IMR-90 (cell line): Measurements from ENCODE around the gene ADORA2A. TPM values are rescaled to one million over a fixed set of nuclear protein-coding genes. Genes with fewer than 3 reads are reported as not detected.

ENCODE experiments used
- ATAC-seq: fragments of 200-7000 bp; cut with Tn5 transposase; 2 replicates; pipeline ENCODE4 v1.9.1; 2020; ENCODE audit warnings: low read depth, mild to moderate bottlenecking, moderate library complexity
- BruUV-seq: library from RNA; stranded (reverse); fragments of 400-500 nt; replicated peaks from 2 replicates; lab custom pipeline; 2021; lab: Mats Ljungman, UMichigan
- CTCF ChIA-PET: fragments of 300-600 bp; formaldehyde crosslinking; extraction: SDS; loops from one replicate; lab custom pipeline; 2021; ENCODE audit warnings: antibody characterized with exemption; lab: Yijun Ruan, JAX
- POLR2A ChIA-PET: fragments of 300-600 bp; sonication (Branson Sonifier 250); formaldehyde crosslinking; loops from one replicate; lab custom pipeline; 2022; ENCODE audit warnings: antibody characterized with exemption; ENCODE audit not compliant: unreplicated experiment; lab: Charles Lee
- DNase-seq: peaks from one replicate; pipeline ENCODE4 v3.0.0; 2013
- H2AFZ ChIP-seq: replicated peaks from 2 replicates; pipeline ENCODE3; 2013; ENCODE audit warnings: low read length, mild to moderate bottlenecking; ENCODE audit not compliant: poor library complexity
- H2AK5ac ChIP-seq: 2 replicates; pipeline ENCODE4 v1.6.1; 2013; ENCODE audit warnings: low read depth, low read length, inconsistent platforms
- H2AK9ac ChIP-seq: replicated peaks from 2 replicates; pipeline ENCODE3; 2013; ENCODE audit warnings: mild to moderate bottlenecking, low read depth, low read length, moderate library complexity; ENCODE audit not compliant: poor library complexity
- H2BK120ac ChIP-seq: 2 replicates; pipeline ENCODE4 v1.6.1; 2013; ENCODE audit warnings: low read depth, low read length, inconsistent platforms
- H2BK15ac ChIP-seq: 3 replicates; pipeline ENCODE4 v1.6.1; 2013; ENCODE audit warnings: low read depth, low read length, inconsistent platforms
- H2BK20ac ChIP-seq: 2 replicates; pipeline ENCODE4 v1.6.1; 2013; ENCODE audit warnings: low read depth, mild to moderate bottlenecking, inconsistent platforms, low read length, moderate library complexity
- H2BK5ac ChIP-seq: 2 replicates; pipeline ENCODE4 v1.6.1; 2013; ENCODE audit warnings: mild to moderate bottlenecking, low read depth, low read length, inconsistent platforms; ENCODE audit not compliant: poor library complexity, severe bottlenecking
- H3K14ac ChIP-seq: replicated peaks from 2 replicates; pipeline ENCODE4 v1.6.1; 2013; ENCODE audit warnings: low read depth, low read length, inconsistent platforms
- H3K18ac ChIP-seq: 2 replicates; pipeline ENCODE4 v1.6.1; 2013; ENCODE audit warnings: low read depth, low read length, control low read depth
- H3K23ac ChIP-seq: 2 replicates; pipeline ENCODE4 v1.6.1; 2013; ENCODE audit warnings: low read depth, low read length, inconsistent platforms
- H3K27ac ChIP-seq: 2 replicates; pipeline ENCODE4 v1.5.1; 2013; ENCODE audit warnings: mild to moderate bottlenecking, control low read depth, low read length; ENCODE audit not compliant: insufficient read depth
- H3K27me3 ChIP-seq: 2 replicates; pipeline ENCODE4 v1.6.1; 2013; ENCODE audit warnings: low read length; ENCODE audit not compliant: control insufficient read depth, insufficient read depth
- H3K36me3 ChIP-seq: 2 replicates; pipeline ENCODE4 v1.6.1; 2013; ENCODE audit warnings: low read length, mixed read lengths; ENCODE audit not compliant: control insufficient read depth, insufficient read depth
- H3K4ac ChIP-seq: 2 replicates; pipeline ENCODE4 v1.6.1; 2013; ENCODE audit warnings: low read depth, low read length, inconsistent platforms
- H3K4me1 ChIP-seq: 2 replicates; pipeline ENCODE4 v1.6.1; 2013; ENCODE audit warnings: low read length, mixed read lengths; ENCODE audit not compliant: control insufficient read depth, insufficient read depth
- H3K4me2 ChIP-seq: 2 replicates; pipeline ENCODE4 v1.6.1; 2013; ENCODE audit warnings: low read depth, mild to moderate bottlenecking, control low read depth, low read length, moderate library complexity
- H3K4me3 ChIP-seq: 2 replicates; pipeline ENCODE4 v1.5.1; 2013; ENCODE audit warnings: low read depth, mild to moderate bottlenecking, control low read depth, low read length, moderate library complexity; ENCODE audit not compliant: insufficient read depth
- H3K56ac ChIP-seq: 2 replicates; pipeline ENCODE4 v1.6.1; 2013; ENCODE audit warnings: low read length, inconsistent platforms; ENCODE audit not compliant: insufficient read depth; ENCODE audit errors: extremely low read depth
- H3K79me1 ChIP-seq, 2 experiments: 2 replicates each; pipeline ENCODE4 v1.6.1; 2013; ENCODE audit warnings: low read length in 2 of 2, inconsistent platforms in 1 of 2, low read depth in 1 of 2
- H3K9ac ChIP-seq: 2 replicates; pipeline ENCODE4 v1.6.1; 2013; ENCODE audit warnings: low read depth, low read length, control low read depth
- H3K9me1 ChIP-seq: 2 replicates; pipeline ENCODE4 v1.6.1; 2013; ENCODE audit warnings: low read length, inconsistent platforms; ENCODE audit not compliant: insufficient read depth
- H3K9me3 ChIP-seq: 2 replicates; pipeline ENCODE4 v1.6.1; 2013; ENCODE audit warnings: low read length; ENCODE audit not compliant: control insufficient read depth, insufficient read depth
- H4K20me1 ChIP-seq: 2 replicates; pipeline ENCODE4 v1.6.1; 2013; ENCODE audit warnings: low read length, inconsistent platforms; ENCODE audit not compliant: insufficient read depth
- H4K5ac ChIP-seq: 2 replicates; pipeline ENCODE4 v1.6.1; 2013; ENCODE audit warnings: mild to moderate bottlenecking, low read depth, low read length, control low read depth
- H4K8ac ChIP-seq, 2 experiments: 2 replicates each; pipeline ENCODE4 v1.6.1; 2013; ENCODE audit warnings: low read depth in 2 of 2, low read length in 2 of 2, control low read depth in 1 of 2, inconsistent platforms in 1 of 2
- H4K91ac ChIP-seq: 2 replicates; pipeline ENCODE4 v1.6.1; 2013; ENCODE audit warnings: low read depth, low read length, inconsistent platforms; ENCODE audit not compliant: insufficient read depth
- CEBPB ChIP-seq: IDR thresholded peaks from 2 replicates; pipeline ENCODE4 v1.6.1; 2012; ENCODE audit warnings: low read depth, low read length, improper control_type of control experiment
- CHD1 ChIP-seq: IDR thresholded peaks from 2 replicates; pipeline ENCODE4 v1.6.1; 2012; ENCODE audit warnings: low read depth, low read length, improper control_type of control experiment
- CTCF ChIP-seq: conservative IDR thresholded peaks from 2 replicates; pipeline ENCODE4 v1.5.1; 2012; ENCODE audit warnings: mild to moderate bottlenecking, low read depth, low read length, improper control_type of control experiment
- MAFK ChIP-seq: IDR thresholded peaks from 2 replicates; pipeline ENCODE4 v1.6.1; 2012; ENCODE audit warnings: low read depth, low read length, improper control_type of control experiment
- MAZ ChIP-seq: IDR thresholded peaks from 2 replicates; pipeline ENCODE4 v1.6.1; 2012; ENCODE audit warnings: low read depth, mild to moderate bottlenecking, low read length, improper control_type of control experiment, moderate library complexity, borderline replicate concordance
- MXI1 ChIP-seq: IDR thresholded peaks from 2 replicates; pipeline ENCODE4 v1.6.1; 2012; ENCODE audit warnings: low read depth, mild to moderate bottlenecking, low read length, moderate library complexity, borderline replicate concordance
- POLR2A ChIP-seq: IDR thresholded peaks from 2 replicates; pipeline ENCODE4 v1.6.1; 2012; ENCODE audit warnings: mild to moderate bottlenecking, low read depth, low read length
- RAD21 ChIP-seq: IDR thresholded peaks from 2 replicates; pipeline ENCODE4 v1.6.1; 2012; ENCODE audit warnings: low read length, improper control_type of control experiment
- RCOR1 ChIP-seq: IDR thresholded peaks from 2 replicates; pipeline ENCODE4 v1.6.1; 2012; ENCODE audit warnings: mild to moderate bottlenecking, low read length, improper control_type of control experiment; ENCODE audit not compliant: insufficient replicate concordance
- RFX5 ChIP-seq: IDR thresholded peaks from 2 replicates; pipeline ENCODE4 v1.8.0; 2012; ENCODE audit warnings: low read depth, mild to moderate bottlenecking, low read length, moderate library complexity
- SMC3 ChIP-seq: fragments of 150-350 bp; IDR thresholded peaks from 2 replicates; pipeline ENCODE4 v1.6.1; 2016; ENCODE audit warnings: low read depth, mild to moderate bottlenecking, antibody characterized with exemption, low read length, moderate library complexity
- WGBS, 2 experiments: methylation state at CpG; one replicate each; pipeline versions ENCODE4 v1.1.5 to v1.1.7; 2013; ENCODE audit warnings: missing lambda C conversion rate in 2 of 2; ENCODE audit not compliant: insufficient read length in 1 of 2; ENCODE audit errors: extremely low coverage in 2 of 2; 5-methylcytosine and 5-hydroxymethylcytosine counted together
- dilution Hi-C: fragments of 300-500 bp; cut with HindIII; formaldehyde crosslinking; loops from one replicate; pipeline ENCODE4 v1.14.3; 2018; ENCODE audit warnings: low sequenced_read_pairs; ENCODE audit not compliant: unreplicated experiment
- in situ Hi-C: fragments of 300-500 bp; cut with MboI; formaldehyde crosslinking; loops from 3 replicates; pipeline ENCODE4 v1.14.3; 2019; ENCODE audit warnings: low sequenced_read_pairs, inconsistent platforms, mixed read lengths
- intact Hi-C: fragments of 100-400 bp; cut with micrococcal nuclease; formaldehyde crosslinking; loops from 2 replicates; pipeline ENCODE4 v1.10.0; 2022
- polyA plus RNA-seq, 3 experiments: library from polyadenylated mRNA; depleted of rRNA; stranded (reverse); fragments of >200 nt; gene quantifications; 2 replicates each; pipeline ENCODE4 v1.2.3, GENCODE V29; 2012; ENCODE audit warnings: low replicate concordance in 1 of 3
- total RNA-seq: library from RNA; depleted of rRNA; stranded (reverse); fragments of >200 nt; gene quantifications from 2 replicates; pipeline ENCODE4 v1.2.3, GENCODE V29; 2012
- TF ChIP-seq, protein P1 (sequence below): fragments of 150-350 bp; IDR thresholded peaks from 2 replicates; pipeline ENCODE4 v1.6.1; 2016; ENCODE audit warnings: low read depth, mild to moderate bottlenecking, low read length, moderate library complexity, borderline replicate concordance
- TF ChIP-seq, protein P2 (sequence below): fragments of 150-350 bp; IDR thresholded peaks from 2 replicates; pipeline ENCODE4 v1.6.1; 2017; ENCODE audit warnings: mild to moderate bottlenecking, antibody characterized with exemption, low read length, low read depth

ADORA2A gene
- total and polyA plus RNA-seq, 2 of the 4 experiments (the other 2 are of a cell fraction), result 0.36 to 1.1 TPM

DNA sequence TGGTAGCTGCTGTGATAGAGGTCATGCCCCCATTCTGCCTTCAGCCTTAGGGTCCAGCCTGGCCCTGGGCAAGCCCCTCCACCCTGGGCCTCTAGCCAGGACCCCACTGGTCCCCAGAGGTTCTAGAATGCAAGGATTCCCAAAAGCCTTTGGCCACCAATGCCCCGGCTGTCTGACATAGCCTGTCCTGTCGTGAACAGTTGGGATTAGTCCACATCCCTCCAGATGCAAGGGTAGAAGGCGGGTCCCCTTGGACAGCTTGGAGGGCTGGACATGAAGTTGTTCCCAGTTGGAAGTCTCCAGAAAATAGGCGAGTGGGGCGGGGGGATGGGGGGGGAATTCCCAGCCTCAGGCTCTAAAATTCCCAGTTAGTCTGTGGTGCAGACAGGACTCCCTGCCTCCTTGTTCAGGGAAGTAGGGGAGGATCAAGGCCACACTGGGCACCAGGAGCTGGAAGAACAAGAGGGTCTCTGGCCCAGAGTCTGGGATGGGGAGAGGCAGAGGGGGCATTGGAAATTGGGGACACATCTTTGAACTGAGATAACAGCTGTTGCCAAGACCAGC, 5.2 kb upstream of the ADORA2A start:
- Histone ChIP-seq H3K18ac (no peak overlapping the region), H4K8ac (no peak overlapping the region), H3K36me3 (no peaks in the 10 kb centered on the region), H3K79me1 (no peaks in the 10 kb centered on the region), H2AK5ac (peak overlapping the region; percentile 43; the same call in 1 of the 2 replicates), H4K20me1 (no peaks in the 10 kb centered on the region), H3K4ac (no peak overlapping the region), H3K27ac (no peak overlapping the region), H3K9me1 (peaks cover 5% of the 10 kb centered on the region; the same call in 1 of the 2 replicates), H3K4me2 (no peak overlapping the region), H2BK15ac (no peak overlapping the region), H3K56ac (no peak overlapping the region), H3K14ac (no peak overlapping the region), H3K9ac (no peak overlapping the region), H4K91ac (no peak overlapping the region), H2BK5ac (no peak overlapping the region), H3K23ac (no peak overlapping the region), H3K4me3 (no peak overlapping the region), H2BK120ac (no peak overlapping the region), H2AK9ac (no peak overlapping the region), H2AFZ (no peak overlapping the region), H3K4me1 (no peaks in the 10 kb centered on the region), H4K5ac (no peak overlapping the region), H2BK20ac (no peak overlapping the region), H3K27me3 (peaks cover 33% of the 10 kb centered on the region), H3K9me3 (no peaks in the 10 kb centered on the region)
- dilution Hi-C loops, result no loop called here
- in situ Hi-C loops, result no loop called here
- no peak for DNase-seq
- no CpG with 5 or more reads among the region's 5 CpGs for WGBS, 2 experiments
- ATAC-seq, result no peak
- no TSS peak for BruUV-seq
- POLR2A ChIA-PET, result no interaction called here
- intact Hi-C loops, result no loop called here
- TF ChIP-seq, protein P1, sequence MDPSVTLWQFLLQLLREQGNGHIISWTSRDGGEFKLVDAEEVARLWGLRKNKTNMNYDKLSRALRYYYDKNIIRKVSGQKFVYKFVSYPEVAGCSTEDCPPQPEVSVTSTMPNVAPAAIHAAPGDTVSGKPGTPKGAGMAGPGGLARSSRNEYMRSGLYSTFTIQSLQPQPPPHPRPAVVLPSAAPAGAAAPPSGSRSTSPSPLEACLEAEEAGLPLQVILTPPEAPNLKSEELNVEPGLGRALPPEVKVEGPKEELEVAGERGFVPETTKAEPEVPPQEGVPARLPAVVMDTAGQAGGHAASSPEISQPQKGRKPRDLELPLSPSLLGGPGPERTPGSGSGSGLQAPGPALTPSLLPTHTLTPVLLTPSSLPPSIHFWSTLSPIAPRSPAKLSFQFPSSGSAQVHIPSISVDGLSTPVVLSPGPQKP, result no peak
- TF ChIP-seq MXI1, result no peak
- no peak for TF ChIP-seq CHD1
- TF ChIP-seq CTCF, result no peak
- no peak for TF ChIP-seq SMC3
- TF ChIP-seq CEBPB, result no peak
- TF ChIP-seq, protein P2, sequence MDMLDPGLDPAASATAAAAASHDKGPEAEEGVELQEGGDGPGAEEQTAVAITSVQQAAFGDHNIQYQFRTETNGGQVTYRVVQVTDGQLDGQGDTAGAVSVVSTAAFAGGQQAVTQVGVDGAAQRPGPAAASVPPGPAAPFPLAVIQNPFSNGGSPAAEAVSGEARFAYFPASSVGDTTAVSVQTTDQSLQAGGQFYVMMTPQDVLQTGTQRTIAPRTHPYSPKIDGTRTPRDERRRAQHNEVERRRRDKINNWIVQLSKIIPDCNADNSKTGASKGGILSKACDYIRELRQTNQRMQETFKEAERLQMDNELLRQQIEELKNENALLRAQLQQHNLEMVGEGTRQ, result no peak
- TF ChIP-seq RFX5, result no peak
- TF ChIP-seq MAFK, result no peak
- no peak for TF ChIP-seq RAD21
- TF ChIP-seq MAZ, result no peak
- TF ChIP-seq POLR2A, result no peak
- no peak for TF ChIP-seq RCOR1
- CTCF ChIA-PET, result interaction anchor here (0.8 kb wide), 1 partner anchor 52 kb away, joined by 3 read pairs; no protein-coding TSS in a partner anchor
